GM18505 (cell line): ENCODE data around the gene TOGARAM2.

Experiments used
- ATAC-seq: cut with Tn5 transposase; IDR thresholded peaks from one replicate; pipeline ENCODE4 v1.9.1; 2021; ENCODE audit not compliant: unreplicated experiment
- POLR2A ChIP-seq: IDR thresholded peaks from 4 replicates; pipeline ENCODE4 v1.6.1; 2011; ENCODE audit warnings: borderline replicate concordance; ENCODE audit not compliant: insufficient read depth, insufficient read length; ENCODE audit errors: extremely low read depth

Gene TOGARAM2

DNA sequence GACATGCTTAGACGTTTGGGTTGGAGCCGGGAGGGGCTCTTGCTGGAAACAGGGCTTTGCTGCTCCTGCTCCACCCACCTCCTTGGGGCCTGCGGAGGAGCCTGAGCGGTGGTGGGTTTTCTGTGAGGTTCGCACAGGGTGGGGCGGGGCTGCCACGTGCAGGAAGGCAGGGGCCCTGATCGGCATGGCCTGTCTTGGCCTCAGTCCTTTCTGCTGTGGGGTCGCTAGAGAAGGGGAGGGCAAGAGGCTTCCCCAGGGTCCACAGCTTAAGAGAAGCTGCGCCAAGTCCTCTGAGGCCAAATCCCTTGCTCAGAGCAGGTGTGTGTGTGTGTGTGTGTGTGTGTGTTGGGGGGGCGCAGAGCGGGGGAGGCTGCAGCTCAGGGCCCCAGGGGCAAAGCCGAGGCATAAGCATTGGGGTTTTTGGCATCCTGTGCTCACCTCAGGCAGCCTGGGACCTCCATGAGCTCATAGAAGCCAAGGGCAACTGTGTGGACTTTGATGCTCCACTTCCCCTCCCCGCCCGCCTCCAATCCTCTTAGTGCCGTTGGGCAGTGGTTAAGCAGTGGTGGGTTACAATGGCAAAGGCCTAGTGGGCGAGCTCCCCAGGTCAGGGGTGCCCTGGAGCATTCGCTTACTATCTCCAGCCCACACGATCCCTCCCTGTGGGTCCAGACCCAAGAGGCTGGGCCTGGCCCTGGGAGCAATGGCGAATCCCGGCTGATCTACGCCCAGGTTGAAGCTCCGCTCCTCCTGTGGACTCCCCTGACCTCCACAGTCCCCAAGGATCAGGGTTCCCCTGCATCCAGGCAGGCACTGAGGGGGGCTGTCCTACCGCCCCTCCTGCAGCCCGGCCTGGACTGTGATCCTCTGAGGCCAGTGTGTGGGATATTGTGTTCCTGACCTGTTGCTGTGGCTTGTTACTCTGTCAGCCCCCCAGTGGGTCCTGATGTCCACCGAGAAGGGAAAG lies 28.9 kb downstream of the TOGARAM2 start:
- TF ChIP-seq POLR2A: no peak
- ATAC-seq: no peak

DNA sequence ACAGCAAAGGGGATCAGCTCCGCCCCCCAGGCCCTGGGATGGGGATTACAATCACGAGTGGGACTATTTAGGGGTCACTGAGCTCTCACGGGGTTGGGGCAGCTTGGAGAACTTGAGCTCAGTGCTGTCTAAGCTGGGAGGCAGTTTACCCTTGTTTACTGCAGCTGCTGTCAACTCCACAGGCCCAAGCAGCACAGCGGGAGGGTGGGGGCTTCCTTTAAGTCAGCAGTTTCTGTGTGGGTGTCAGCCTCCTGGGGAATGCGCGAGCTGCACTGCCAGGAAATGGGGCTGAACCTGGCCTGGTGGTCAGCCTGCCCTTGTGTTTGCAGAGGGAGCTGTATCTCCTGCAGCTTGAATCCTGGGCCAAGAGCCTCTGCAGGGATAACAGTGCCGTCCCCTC lies 29.8 kb downstream of the TOGARAM2 start:
- no peak for TF ChIP-seq POLR2A
- no peak for ATAC-seq

DNA sequence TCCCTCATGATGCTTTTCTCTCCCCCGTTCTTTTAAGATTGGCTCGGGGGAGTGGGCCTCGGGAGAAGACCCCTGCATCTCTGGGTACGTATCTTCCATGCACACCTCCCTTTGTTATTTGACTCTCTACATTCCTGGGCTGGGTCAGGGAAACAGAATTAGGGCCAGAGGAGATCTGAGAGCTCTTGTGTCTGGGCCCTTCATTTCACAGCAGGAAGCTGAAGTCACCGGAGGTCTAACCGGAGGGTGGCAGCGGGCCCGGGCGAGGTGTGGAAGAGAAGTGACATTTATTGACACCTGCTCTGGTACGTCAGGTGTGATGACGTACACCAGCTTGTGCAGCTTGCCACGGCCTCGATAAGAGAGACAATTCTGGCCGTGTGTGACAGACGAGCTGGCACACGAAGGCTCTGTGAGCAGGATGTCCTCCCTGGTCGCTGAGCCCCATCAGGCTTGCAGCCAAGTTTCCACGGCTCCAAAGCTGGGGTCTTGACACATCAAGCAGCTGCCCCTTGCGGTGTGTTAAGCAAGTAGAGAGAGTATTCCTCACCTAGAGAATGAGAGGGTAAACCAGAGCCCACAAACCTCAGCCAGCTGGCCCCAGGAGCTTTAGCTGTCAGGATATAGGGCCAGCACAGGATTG lies 30.4 kb downstream of the TOGARAM2 start:
- TF ChIP-seq POLR2A: no peak
- no peak for ATAC-seq

DNA sequence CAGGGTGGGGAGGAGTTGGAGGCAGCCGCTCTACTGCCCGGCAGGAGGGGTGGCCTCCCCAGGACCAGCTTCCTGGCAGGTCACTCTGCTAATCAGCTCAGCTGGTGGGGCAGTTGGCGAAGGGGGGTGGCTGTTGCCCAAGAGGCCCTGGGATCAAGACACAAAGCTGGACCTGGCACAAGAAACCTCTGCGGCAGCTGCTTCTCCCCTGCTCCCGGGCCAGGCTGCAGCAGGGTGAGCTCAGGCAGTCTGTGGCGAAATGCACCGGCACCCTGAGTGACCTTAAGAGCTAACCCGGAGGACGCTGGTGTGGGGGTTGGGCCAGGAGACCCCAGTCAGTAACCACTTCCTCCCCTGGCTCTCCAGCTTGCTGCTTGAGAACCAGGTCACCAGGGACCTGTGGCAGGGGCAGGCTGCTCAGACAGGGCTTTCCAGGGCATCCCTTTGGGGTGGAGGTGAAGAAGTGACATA lies 31.1 kb downstream of the TOGARAM2 start:
- TF ChIP-seq POLR2A: no peak
- no peak for ATAC-seq

DNA sequence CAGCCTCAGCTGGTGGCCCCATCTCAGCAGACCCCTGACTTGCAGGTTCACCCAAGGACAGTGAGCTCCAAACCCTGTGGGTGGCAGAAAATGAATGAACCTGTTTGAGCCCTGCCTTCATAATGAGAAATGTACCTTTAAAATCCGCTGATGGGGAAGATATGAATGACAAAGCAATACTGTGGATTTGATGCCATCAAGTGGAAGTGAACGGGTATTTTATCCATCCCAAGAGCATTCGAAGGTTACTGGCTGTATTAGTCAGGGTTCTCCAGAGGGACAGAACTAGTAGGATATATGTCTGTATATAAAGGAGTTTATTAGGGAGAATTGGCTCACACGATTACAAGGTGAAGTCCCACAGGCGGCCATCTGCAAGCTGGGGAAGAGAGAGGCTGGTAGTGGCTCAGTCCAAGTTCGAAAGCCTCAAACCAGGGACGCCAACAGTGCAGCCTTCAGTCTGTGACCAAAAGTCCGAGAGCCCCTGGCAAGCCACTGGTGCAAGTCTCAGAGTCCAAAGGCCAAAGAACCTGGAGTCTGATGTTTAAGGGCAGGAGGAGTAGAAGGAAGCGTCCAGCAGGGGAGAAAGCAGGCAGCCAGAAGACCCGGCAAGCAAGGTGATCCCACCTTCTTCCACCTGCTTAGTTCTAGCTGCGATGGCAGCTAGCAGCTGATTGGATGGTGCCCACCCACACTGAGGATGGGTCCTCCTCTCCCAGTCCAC lies 32.1 kb downstream of the TOGARAM2 start:
- no peak for TF ChIP-seq POLR2A
- no peak for ATAC-seq

DNA sequence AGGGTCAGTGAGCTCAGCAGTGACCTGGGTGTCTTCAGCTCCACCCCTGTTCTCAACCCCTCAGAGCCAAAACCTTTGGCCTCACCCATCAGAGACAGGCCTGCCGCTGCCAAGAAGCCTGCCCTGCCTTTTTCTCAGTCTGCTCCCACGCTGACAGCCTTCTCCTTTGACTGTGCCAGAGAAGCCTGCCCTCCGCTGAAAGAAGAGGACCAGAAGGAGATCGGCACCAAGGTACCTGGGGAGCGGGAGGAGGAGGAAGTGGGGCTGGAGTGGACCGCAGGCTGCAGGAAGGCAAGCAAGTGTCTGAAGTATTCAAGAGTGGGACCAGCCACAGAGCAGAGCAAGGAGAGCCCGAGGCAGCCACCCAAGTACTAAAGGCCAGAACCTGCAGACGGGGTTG lies 33.2 kb downstream of the TOGARAM2 start:
- TF ChIP-seq POLR2A: no peak
- no peak for ATAC-seq

DNA sequence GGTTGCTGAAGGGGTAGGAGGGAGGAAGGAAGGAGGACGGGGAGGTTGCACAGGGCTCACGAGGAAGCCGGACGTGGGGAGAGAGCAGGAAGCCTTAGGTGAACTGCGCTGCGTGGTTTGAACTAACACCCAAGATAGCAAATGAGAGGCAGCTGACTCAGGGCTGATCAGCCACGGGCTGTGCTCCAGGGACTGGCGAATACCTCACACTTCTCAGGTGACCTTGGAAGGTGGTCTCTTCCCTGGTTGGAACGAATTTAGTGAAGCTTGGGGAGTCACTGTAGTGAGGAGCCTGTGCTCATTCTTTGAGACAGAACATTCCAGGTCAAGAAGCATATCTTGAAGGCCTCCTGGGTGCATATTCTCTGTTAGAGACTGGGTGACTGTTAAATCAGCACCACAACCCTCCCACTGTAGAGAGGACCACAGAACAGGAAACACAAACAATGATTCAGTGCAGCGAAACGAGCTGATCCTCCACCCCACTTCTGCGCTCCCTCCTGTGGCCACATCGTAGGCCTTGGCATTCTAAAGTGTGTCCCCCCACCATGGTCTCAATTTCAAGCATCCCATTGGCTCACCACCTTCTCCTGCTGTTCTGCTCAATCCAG lies 33.8 kb downstream of the TOGARAM2 start:
- ATAC-seq: no peak
- TF ChIP-seq POLR2A: no peak

DNA sequence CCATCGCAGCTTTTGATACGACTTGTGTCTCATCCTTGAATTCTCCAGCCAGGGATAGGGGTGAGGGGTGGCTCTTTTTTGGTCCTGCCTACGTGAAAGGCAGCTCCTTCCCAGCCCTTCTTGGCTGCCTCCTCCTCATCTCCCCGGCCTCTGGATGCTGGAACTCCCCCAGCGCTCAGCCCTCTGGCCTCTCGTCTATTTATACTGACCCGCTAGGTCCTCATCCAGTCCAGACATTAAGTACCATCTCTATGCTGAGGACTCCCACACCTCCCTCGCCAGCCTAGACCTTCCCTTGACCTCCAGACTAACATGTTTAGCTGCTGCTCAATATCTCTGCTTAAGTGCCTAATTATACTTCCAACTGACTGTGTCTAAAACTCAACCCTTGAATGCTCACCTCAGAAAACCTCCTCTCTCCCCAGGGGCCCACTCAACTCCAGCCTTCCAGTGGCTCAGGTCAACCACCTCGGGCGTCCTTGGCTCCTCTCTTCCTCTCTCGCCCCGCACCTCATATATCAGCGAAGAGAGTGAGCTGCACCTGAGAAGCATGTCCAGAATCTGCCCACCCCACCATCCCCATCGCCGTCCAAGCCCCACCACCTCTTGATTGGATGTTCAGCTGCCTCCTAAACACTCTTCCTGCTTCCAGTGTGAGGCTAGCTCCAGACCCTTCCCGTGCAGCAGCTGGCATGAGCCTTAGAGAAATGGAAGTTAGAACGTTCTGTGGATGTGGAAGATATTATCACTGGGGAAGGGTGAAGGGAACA lies 34.8 kb downstream of the TOGARAM2 start:
- ATAC-seq: no peak
- no peak for TF ChIP-seq POLR2A

DNA sequence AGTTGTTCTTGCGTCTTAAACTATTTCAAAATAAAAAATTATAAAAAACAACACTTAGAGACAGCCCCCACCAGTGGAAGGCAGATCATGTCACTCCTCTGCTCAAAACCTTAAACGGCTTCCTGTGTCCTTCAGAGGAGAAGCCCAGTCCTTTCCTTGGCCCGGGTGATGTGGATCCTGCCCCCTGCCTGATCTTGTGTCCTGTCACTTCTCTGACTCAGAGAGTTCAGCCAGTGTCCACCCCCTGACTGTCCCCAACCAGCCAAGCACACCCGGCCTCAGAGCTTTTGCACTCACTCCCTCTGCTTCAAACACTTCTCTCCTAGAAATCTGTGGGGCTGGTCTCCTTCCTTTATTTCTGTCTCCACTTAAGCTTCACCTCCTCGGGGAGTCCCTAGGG lies 35.4 kb downstream of the TOGARAM2 start:
- TF ChIP-seq POLR2A: no peak
- no peak for ATAC-seq

DNA sequence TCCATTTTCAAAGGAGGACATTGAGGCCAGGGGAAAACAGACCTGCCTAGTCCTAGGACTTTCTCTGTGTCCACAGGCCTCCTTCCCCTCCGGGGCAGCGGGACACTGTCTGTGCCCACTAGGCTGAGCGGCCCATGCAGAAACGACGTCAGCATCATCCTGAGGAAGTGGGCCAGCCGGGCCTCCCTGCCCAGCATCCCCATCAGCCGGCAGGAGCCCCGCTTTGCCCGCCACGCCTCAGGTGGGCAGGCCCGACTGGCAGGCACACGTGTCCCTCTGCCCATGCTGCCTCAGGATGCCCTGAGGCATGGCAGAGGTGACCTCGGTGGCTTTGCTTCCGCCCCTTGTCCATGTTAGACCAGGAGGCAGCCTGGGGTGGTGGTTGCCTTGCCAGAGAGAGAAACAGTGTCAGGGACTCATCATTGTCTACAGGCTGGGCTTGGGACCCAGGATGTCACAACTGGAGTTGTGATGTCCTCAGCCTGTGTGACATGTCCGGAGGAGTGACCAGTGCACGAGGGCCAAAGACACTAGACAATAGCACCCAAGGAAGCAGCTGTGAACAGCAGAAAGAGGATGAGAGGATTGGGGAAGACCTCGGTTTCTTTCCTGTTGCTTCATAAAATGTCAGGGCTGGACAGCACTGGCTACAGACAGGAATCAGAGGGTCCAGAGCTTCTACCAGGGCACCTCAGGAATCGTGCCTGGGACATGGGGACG lies 36.8 kb downstream of the TOGARAM2 start:
- ATAC-seq: no peak
- TF ChIP-seq POLR2A: no peak

DNA sequence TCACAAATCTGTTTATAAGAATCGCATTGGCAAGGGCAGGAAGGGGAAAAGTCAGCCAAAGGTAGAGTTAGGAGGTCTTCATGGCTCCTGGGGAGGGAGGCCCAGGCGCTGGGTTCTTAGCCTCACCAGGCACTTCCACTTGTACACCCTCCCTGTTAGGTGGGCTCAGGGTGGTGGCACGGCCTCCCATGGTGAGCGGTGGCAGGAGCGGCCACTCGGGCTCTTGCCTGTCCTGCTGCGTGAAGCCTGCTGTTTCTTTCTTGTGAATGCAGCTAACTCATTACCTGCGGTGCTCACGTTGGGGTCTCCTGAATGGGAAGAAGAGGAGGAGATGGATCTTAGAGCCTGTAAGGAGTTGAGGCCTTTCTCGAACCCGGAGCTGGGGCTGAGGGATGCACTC lies 40.8 kb downstream of the TOGARAM2 start:
- no peak for TF ChIP-seq POLR2A
- ATAC-seq: no peak

DNA sequence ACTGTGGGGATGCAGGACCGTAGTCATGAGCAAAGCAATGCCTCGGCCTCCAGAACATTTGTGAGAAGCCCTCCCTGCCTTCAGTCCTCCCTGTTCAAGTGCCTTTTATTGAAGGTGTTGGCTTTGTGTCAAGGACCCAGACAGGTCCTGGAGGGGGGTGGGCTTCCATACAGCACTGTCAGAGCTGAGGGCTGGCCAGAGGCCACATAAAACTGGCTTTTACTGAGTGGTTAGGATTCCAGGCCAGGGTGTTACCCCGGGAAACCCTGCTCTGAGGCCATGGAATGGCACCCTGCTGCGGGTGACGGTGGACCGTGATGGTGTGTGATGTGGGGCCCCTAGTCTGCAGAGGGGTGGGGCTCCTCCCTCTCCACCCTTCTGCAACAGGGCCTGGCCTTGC lies 41.6 kb downstream of the TOGARAM2 start:
- TF ChIP-seq POLR2A: no peak
- no peak for ATAC-seq
